HG03460 (cell line): ENCODE data around the gene CASQ1.
A peak's percentile ranks its signal among the peaks of the same experiment; 100 is the strongest.

Experiments
- ATAC-seq: cut with Tn5 transposase; IDR thresholded peaks from one replicate; pipeline ENCODE4 v1.9.1; 2021; ENCODE audit not compliant: unreplicated experiment

Gene CASQ1

DNA sequence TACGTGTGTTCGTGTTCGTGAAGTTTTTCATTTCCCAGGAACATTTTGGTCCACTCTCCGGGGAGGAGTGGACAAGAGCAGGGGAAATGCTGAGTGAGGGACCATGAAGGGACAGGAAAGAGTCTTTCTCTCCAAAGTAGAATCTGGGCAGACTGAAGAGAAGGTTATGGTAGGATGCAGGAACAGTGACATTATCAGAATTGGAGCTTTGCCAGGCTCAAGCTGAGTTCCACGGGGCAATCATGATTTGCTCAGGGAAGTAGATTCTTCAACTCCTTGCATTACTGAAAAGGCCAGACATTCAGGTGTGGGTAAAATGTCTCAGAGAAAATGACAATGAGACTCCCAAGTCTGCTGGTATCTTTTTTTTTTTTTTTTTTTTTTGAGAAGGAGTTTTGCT, 22.4 kb upstream of the CASQ1 start:
- no peak for ATAC-seq

DNA sequence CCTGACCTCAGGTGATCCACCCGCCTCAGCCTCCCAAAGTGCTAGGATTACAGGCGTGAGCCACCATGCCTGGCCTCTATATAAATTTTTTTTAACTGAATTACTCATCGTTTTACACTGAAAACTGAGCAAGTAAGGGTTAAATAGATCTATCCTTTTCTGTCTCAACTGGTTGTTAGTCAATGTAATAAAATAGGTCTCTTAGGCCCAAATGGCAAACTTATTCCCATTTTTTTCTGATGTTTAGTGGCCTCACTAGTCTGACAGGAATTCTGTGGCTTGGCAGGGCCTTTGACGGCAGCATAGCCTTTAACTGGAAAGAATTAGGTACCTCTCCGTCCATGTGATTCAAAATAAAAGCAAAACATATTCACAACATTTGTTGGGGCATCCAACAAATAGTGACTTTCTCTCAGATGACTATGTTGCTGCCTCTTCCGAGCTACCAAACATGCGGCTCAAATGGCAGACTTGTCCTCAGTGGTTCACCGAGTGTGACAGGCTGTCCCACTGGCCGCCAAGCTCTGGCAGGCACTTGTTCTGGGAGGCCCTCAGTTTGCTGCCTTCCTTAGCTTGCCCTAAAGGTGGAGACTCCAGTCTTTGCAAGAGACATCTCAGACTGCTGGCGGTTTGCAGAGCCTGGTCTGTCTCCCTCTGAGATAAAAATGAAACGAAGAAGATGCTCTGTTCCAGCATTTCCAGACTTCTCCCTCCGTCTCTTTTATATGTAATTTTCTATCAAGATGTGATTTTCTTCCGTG, 21.6 kb upstream of the CASQ1 start:
- no peak for ATAC-seq

DNA sequence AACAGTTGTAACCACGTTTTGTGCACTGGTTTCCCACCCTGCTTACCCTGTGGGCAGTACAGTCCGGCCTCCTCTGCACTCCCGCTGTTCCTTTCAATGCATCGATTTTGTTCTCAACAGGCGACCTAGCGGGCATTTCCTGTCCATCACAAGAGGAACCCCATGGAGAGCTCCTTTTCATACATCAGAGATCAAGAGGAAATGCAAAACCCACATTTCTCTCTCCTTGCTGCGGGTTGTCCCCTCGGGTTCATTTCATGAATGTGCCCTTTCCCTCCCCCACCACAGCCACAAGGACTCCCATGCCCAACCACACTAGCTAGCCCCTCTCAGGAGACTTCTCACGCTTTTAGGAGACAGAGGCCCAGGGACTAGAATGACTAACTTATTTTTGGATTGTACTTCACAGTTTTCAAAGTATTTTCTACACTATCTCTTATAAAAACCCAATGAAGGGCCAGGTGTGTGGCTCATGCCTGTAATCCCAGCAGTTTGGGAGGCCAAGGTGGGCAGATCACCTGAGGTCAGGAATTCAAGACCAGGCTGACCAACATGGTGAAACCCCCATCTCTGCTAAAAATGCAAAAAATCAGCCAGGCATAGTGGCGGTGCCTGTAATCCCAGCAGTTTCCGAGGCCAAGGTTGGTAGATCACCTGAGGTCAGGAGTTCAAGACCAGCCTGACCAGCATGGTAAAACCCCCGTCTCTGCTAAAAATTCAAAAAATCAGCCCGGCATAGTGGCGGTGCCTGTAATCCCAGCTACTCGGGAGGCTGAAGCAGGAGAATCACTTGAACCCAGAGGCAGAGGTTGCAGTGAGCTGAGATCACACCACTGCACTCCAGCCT, 20.6 kb upstream of the CASQ1 start:
- ATAC-seq: peak; percentile 61

DNA sequence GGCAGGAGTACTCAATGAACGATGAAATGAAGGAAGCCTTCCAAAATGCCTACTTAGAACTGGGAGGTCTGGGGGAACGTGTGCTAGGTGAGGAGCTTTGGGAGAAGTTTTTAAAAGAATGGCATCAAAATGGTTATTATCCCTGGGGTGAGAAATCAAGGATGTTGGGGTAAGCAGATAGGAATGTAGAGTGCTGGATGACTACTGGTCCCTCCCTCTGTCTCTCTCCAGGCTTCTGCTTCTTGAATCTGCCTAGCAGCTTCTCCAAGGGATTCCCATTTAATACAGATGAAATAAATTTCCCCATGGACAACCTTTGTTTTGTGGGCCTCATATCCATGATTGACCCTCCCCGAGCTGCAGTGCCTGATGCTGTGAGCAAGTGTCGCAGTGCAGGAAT, 19.0 kb upstream of the CASQ1 start:
- ATAC-seq: no peak

DNA sequence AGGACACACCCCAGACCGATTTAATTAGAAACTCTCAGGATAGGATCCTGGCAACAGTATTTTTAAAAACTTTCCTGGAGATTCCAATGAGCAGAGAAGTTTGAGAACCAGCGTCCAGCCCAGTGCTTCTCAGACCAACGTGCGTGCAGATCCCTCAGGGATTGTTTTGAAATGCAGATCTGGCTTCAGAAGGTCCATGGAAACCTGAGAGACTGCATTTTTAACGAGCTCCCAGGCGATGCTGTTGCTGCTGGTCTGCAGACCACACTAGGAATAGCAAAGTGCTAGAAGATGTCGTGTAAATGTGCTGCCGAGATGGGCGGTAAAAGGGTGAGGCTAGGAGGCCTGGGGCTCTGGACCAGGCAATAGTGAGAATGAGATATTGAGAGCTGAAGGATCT, 18.4 kb upstream of the CASQ1 start:
- ATAC-seq: no peak

DNA sequence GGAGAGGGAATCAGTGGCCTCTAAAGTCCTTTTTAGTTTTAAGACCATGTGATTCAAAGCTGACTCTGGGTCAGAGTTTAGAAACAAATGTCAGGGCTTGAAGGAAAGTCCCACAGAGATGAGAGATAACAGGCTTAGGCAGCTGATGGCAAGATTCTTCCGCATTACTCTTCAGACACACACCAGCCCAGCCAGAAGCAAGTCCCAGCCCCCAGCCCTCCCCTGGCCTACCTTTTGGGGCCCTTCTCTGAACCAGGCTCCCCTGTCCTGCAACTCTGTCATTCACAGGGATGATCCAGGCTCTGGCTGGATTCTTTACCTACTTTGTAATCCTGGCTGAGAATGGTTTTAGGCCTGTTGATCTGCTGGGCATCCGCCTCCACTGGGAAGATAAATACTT, 13.1 kb upstream of the CASQ1 start:
- ATAC-seq: no peak

DNA sequence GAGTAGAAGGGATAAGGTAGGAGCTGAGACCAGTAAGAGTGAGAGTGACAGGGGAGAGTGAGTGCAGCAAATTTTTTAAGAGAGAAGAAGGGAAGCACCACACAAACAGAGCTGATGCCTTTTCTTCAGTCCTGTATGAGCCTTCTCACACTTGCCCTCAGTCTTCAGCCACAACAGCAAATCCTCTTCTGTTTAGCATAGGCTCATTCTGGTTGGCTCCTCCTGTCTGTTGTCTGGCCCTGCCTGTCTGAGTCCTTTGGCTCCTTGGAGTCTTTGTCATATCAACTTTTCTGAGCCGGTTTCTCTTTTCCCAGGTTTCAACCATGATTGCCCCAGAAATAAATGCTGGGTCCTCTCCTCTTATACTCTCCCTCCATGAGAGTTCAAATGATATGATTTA, 12.7 kb upstream of the CASQ1 start:
- ATAC-seq: no peak

DNA sequence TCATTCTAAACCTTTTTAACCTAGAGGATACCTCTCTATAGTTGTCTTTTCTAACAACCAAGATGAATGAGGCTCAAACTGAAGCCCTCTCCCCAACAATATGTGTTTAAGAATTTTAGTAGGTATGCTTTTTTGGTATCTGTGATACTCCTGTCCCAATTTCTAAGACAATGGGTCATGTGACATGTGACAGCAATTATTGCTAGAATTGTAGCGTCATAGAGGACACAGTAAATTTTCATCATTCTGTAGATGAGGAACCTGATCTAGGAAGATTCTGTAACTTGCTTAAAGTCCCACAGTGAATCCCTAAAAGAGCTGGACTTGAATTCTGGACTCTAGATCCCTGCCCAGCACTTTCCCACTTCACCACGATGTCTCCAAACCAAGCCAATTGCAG, 11.6 kb upstream of the CASQ1 start:
- no peak for ATAC-seq

DNA sequence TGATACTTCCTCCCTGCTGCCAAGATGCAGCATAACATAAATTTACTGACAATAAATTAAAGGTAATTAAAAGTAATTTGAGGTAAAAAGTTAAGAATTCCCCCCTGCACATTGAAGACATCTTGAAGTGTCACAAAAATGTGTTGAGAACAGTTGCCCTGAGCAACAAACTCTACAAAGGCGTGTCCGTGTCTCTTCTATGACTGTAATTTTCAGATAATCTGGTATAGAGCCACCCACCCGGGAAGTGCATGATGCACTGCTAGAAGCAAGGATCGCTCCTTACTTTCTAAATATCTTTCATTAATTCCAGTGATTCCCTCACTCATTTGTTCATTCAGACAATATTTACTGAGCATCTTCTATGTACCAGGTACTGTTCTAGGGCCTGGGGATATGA, 11.0 kb upstream of the CASQ1 start:
- no peak for ATAC-seq

DNA sequence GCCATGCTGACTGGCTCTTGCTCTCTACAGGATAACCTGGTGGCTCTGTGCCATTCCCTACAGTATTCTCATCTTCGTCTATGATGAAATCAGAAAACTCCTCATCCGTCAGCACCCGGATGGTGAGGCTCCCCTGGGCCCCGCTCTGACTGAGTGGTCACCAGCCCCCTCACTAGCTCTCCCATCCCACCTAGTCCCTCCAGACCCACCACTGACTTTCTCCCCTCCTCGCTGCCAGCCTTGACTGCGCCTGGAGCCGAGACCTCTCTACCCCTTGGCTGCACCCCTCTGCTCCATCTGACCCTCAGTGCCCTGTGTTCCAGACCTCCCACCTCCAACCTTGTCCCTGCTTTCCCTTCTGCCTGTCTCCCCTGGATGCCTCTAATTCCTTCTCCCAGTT, 4.1 kb upstream of the CASQ1 start:
- ATAC-seq: no peak

DNA sequence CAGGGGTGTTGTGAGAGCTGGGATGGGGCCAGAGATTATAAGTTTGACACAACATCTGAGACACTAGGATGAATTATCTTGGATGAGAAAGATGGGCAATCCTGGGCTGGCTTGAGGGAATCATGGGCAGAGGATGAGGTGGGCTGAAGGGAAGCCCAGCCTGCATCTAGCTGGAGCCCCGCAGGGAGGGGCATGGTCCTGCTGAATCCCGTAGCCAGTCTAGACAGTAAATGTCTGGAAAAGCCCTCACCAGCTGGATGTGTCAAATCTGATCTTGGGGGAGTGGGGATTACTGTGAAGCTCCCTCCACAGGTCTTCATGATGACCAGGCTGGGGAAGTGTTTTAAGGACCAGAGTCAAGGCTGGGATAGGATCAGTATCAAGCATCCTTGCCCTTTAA, 3.6 kb upstream of the CASQ1 start:
- ATAC-seq: no peak

DNA sequence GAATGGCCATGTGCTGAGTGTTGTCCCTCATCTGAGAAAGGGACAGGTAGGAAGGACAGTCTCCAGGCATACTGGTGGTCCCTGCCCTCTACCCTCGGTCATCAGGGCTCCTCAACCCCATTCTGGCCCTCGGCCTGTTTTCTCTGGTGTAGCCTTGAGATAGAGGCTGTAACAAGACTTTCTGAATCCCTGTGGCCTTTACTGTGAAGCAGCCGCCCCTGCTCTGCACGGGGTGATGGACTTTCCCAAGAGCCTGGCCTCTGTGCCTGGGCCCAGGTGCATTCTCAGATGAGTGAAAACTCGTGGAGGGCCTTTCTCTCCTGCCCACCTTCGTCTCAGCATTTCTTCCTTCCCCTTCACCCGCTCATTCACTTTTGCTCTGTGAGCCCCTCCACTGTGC, 3.0 kb upstream of the CASQ1 start:
- ATAC-seq: no peak

DNA sequence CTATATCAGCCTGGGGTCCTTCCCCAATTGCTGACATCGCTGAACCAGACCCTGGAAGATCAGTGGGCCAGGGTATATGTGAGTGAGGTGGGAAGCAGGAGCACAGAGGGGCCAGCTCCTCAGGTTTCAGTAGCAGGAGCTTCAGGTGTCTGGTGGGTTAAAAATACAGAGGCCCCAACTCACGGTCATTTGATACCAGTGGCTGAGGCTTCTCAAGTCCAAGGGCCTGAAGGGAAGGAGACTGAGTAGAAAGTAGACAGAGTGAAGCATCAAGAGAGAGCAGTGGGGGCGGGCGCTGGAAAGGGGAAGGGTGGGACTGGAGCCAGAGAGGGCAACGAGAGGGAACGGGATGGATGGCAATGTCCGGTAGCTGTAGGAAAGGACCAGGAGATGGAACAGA, 2.0 kb upstream of the CASQ1 start:
- no peak for ATAC-seq

DNA sequence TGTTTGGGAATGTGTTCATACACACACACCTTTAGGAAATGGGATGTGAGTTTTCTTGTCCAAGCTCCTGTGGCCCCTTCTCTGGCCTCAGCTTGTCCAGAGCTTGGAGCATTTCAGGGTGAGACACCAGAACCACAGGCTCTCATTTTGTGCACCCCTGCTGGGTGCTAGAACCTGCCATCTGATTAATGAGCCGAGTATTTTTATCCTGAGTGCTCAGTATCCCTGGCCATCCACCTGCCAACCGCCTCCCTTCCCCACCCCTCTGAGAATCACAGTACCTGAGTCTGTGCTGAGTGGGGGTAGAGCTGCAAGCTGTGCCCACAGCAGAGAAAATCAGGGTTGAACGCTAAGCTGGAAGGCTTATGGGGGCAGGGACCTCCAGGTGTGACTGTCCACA, 1.4 kb downstream of the CASQ1 start:
- ATAC-seq: no peak

DNA sequence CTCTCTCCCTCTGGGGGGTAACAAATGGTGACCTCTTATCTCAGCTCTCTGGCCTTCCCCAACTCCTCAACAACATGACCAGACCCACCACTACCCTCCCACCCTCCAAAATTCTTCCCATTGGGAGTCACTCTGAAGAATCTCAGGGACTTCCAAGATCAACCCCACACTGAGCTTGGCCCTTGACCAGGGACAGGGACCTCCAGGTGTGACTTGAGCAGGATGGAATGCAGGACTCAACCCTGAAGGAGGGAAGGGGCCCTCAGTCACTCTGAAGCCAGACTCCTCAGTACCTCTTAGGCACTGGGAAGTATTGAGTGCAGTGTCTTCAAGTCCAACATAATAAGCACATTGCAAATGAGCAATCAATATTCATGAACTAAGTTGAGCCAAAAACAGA, 1.9 kb downstream of the CASQ1 start:
- ATAC-seq: no peak

DNA sequence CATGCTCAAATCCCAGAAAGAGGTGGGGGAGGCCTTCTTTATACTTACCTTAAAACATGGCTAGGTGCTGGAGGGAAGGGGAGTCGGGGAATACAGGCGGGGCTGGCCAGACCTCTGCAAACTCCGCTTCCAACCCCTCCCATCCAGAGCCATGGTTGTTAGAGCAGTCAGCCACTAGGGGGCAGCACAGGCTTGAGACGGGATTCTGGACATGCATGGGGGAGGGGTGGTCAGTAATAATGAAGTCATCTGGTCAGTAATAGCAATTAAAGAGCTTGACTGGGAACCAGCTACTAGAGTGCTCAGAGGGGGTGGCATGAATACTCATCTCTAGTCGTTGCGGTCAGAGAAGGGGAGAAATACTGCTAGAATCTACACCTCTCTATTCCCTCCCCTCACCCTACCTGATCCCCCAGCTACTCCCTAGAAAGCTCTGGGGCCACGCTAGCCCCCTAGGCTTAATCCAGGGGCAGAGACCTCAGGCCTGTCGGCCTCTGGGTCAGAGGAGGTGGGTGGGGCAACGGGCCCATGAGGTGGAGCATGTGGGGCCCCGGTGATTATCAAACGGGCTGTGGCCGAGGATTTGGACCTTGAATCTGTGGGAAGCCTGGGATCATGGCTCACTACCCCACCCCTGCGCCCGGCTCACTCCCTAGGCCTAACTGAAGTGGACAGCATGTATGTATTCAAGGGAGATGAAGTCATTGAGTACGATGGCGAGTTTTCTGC, 2.9 kb downstream of the CASQ1 start:
- ATAC-seq: peak; percentile 72

DNA sequence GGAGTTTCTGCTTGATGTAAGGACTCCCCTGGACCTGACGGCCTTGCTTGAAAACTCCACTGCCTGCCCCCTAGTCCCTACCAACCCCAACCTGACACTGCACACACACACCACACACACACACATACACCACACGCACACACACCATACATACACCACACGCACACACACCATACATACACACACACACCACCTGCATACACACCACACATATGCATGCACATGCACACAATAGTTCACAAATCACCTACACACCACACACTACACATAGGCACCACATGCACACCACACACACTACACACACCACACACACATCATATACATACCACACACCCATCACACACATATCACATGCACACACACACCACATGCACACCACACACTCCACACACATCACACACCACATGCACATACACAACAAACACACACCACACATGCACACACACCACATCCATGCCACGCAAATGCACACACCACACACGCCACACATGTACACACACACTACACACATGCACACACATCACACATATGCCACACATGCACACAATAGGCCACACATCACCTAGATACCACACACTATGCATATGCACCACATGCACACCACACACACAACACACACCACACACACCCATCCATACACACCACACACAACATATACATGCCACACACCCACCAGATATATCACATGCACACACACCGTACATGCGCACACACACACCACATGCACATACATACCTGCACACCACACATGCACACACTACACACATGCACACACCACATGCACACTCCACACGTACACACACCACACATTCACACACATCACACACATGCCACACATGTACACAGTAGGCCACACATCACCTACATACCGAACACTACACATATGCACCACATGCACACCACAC, 3.7 kb downstream of the CASQ1 start:
- no peak for ATAC-seq

DNA sequence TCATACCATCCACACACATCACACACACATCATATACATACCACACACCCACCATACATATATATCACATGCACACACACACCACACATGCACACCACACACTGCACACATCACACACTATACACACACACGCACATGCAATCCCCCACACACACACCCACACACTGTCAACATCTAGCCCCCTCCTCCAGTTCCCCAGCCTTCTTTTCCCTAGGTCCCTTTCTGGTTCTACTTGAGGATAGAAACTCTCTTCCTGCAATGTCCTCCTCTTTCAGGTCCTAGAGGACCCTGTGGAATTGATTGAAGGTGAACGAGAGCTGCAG, 4.3 kb downstream of the CASQ1 start:
- ATAC-seq: no peak

DNA sequence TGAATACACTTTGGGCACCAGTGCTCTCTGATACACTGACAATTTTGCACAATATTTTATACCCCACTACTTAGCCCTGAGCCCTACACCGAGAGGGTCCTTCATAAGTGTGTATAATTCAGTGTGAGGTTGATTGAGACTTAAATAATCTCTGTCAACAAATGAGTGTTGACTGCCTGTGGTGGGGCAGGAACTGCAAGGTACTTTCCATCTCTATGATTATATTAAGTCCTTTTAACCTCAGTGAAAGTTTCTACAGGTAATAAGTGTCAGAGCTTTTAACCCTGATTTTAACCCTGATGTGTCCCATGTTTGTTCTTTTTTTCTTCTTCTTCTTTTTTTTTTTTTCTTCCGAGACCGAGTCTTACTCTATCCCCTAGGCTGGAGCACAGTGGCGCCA, 5.8 kb downstream of the CASQ1 start:
- no peak for ATAC-seq

DNA sequence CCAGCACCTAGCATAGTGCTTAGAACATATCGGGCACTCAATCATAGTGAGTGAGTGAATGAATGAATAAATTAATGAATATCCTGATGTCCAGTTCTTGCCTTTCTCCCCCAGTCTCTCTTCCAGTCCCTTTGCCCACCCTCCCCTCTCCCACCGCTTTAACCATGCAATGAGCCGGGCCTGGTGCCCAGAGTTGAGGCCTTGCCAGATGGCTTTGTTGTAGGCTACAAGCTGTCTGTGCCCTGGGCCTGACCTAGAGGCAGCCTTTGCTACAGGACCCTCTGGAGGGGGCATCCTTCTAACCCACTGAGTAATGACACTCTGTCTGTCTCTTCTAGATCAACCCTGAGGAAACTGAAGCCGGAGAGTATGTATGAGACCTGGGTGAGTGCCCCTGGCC, 6.9 kb downstream of the CASQ1 start:
- no peak for ATAC-seq

DNA sequence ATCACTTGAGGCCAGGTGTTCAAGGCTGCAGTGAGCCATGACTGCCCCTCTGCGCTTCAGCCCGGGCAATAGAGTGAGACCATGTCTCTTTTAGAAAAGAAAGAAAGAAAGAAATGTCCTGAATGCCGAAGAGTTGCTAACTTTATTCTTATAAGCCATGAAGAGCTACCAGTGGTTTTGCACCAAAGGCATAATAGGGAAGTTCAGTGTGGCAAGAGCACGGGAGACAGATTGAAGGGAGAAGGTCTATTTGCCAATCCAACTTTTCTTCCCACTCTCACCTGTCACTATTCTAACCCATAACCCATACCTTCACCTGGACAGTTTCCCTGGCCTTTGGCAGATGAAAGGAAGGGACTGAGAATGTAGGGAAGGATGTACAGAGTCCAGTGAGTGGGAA, 10.4 kb downstream of the CASQ1 start:
- ATAC-seq: no peak
